Aorta (tissue), 5 donors: Measurements from ENCODE around the gene C14orf119. TPM values are rescaled to one million over a fixed set of nuclear protein-coding genes. Genes with fewer than 3 reads are reported as not detected.
A peak's percentile ranks its signal among the peaks of the same experiment; 100 is the strongest.

ENCODE experiments used
- ATAC-seq: fragments of 200-7000 bp; cut with Tn5 transposase; one replicate; pipeline ENCODE4 v1.9.1; 2022; ENCODE audit warnings: moderate library complexity; ENCODE audit not compliant: low FRiP score
- DNase-seq, 2 donors: peaks; one replicate each; pipeline ENCODE4 v3.0.0-alpha.2; 2020
- H3K27ac ChIP-seq, 2 donors: one replicate each; pipeline ENCODE4 v1.5.1; 2013; ENCODE audit warnings: low read length in 2 of 2, mild to moderate bottlenecking in 2 of 2, moderate library complexity in 2 of 2, control low read depth in 1 of 2, inconsistent platforms in 1 of 2, low read depth in 1 of 2
- H3K27me3 ChIP-seq, 2 donors: one replicate each; pipeline ENCODE4 v1.6.1; 2013; ENCODE audit warnings: control low read depth in 1 of 2, low read length in 1 of 2, mild to moderate bottlenecking in 1 of 2, moderate library complexity in 1 of 2; ENCODE audit not compliant: insufficient read depth in 2 of 2, control insufficient read depth in 1 of 2
- H3K36me3 ChIP-seq, 2 donors: one replicate each; pipeline ENCODE4 v1.6.1; 2013; ENCODE audit warnings: control low read depth in 1 of 2, low read length in 1 of 2, mild to moderate bottlenecking in 1 of 2; ENCODE audit not compliant: insufficient read depth in 2 of 2, control insufficient read depth in 1 of 2
- H3K4me1 ChIP-seq, 2 donors: one replicate each; pipeline ENCODE4 v1.6.1; 2013; ENCODE audit warnings: low read length in 2 of 2, control low read depth in 1 of 2, mild to moderate bottlenecking in 1 of 2, moderate library complexity in 1 of 2; ENCODE audit not compliant: insufficient read depth in 2 of 2, control insufficient read depth in 1 of 2
- H3K4me3 ChIP-seq, 2 donors: one replicate each; pipeline ENCODE4 v1.5.1; 2013; ENCODE audit warnings: low read length in 2 of 2, control low read depth in 1 of 2, mild to moderate bottlenecking in 1 of 2
- H3K9me3 ChIP-seq: one replicate; pipeline ENCODE4 v1.6.1; 2013; ENCODE audit warnings: mild to moderate bottlenecking, low read length; ENCODE audit not compliant: control insufficient read depth
- WGBS, 2 donors: extraction: QIAGEN DNeasy Blood & Tissue Kit; methylation state at CpG; one replicate each; pipeline ENCODE4 v1.1.7; 2013; 5-methylcytosine and 5-hydroxymethylcytosine counted together
- intact Hi-C, 2 donors: fragments of 100-400 bp; cut with DNase I; formaldehyde crosslinking; loops; one replicate each; pipeline versions ENCODE4 v1.14.2 to v1.15.0; 2022
- polyA plus RNA-seq, 2 donors: library from polyadenylated mRNA; stranded (reverse); fragments of 200-250 nt; gene quantifications; one replicate each; pipeline ENCODE4 v1.2.3, GENCODE V29; 2013
- total RNA-seq, 2 donors: library from RNA; stranded (reverse); fragmentation: NEBNext Ultra II Directional; extraction: Animal tissue kit (Norgen Biotek cat#: 25700); gene quantifications; one replicate each; pipeline ENCODE4 v1.2.1, GENCODE V29; 2021
- donor health status: healthy with polysubstance abuse.
- donor health status: Bipolar disorder and iron deficiency.
- donor health status: DM: no; HTN: no; CAD: no.
- donor health status: DM: no; HTN: no; CAD: no.
- donor health status: DM: yes; HTN: yes; CAD: no.

C14orf119 gene
- total and polyA plus RNA-seq, 4 donors: 27.8 to 41.4 (median 34.9) TPM

GRCh38 chr14:23143911-23144310, 48.6 kb downstream of the C14orf119 start:
- Histone ChIP-seq H3K9me3 (no peaks in the 10 kb centered on the region), H3K4me3 (no peak overlapping the region), H3K27me3 (no peaks in the 10 kb centered on the region), H3K4me1 (no peaks in the 10 kb centered on the region), H3K27ac (no peak overlapping the region), H3K36me3 (no peaks in the 10 kb centered on the region)
- 29 to 60% methylated on average over 1 of the region's 1 CpG for WGBS, 2 donors
- DNase-seq: no peak
- intact Hi-C loops: loop anchor here in 1 of 2 donors (5.0 kb wide), 1 partner anchor 38 kb away; the partner anchor contains the start of gene SLC7A8
- no peak for ATAC-seq

- DNase-seq (no peak), ATAC-seq (peak; percentile 40)
- no peaks in the 10 kb centered on the region for H3K27me3 ChIP-seq
These were observed 50.6 kb downstream of the C14orf119 start for GRCh38 chr14:23145794-23146350.

GRCh38 chr14:23146351-23146910, 51.1 kb downstream of the C14orf119 start:
- Histone ChIP-seq H3K27ac (no peak overlapping the region), H3K9me3 (no peaks in the 10 kb centered on the region), H3K36me3 (no peaks in the 10 kb centered on the region), H3K4me1 (no peaks in the 10 kb centered on the region), H3K4me3 (no peak overlapping the region), H3K27me3 (no peaks in the 10 kb centered on the region)
- DNase-seq (no peak), ATAC-seq (no peak)
- intact Hi-C loops: no loop called here
- 94 to 97% methylated on average over 2 of the region's 2 CpGs for WGBS, 2 donors

More at GRCh38 chr14:23145794-23146350, 50.6 kb downstream of the C14orf119 start:
- Histone ChIP-seq H3K27ac (peak overlapping the region in 1 of 2 donors; percentile 34), H3K36me3 (no peaks in the 10 kb centered on the region), H3K4me1 (no peaks in the 10 kb centered on the region), H3K4me3 (no peak overlapping the region), H3K9me3 (no peaks in the 10 kb centered on the region)
- intact Hi-C loops: no loop called here
- WGBS, 2 donors: 64 to 70% methylated on average over 4 of the region's 4 CpGs

GRCh38 chr14:23146980-23147379, 51.7 kb downstream of the C14orf119 start:
- ATAC-seq (no peak), DNase-seq (no peak)
- Histone ChIP-seq H3K4me1 (no peaks in the 10 kb centered on the region), H3K27ac (no peak overlapping the region), H3K27me3 (no peaks in the 10 kb centered on the region), H3K9me3 (no peaks in the 10 kb centered on the region), H3K4me3 (no peak overlapping the region), H3K36me3 (no peaks in the 10 kb centered on the region)
- intact Hi-C loops: no loop called here
- WGBS, 2 donors: 94 to 96% methylated on average over 4 of the region's 4 CpGs

- H3K36me3 ChIP-seq: no peaks in the 10 kb centered on the region
- no peak overlapping the region for H3K4me3 ChIP-seq
- DNase-seq (no peak), ATAC-seq (no peak)
- H3K27me3 ChIP-seq: no peaks in the 10 kb centered on the region
- peaks cover 0 to 3% of the 10 kb centered on the region in 2 donors for H3K4me1 ChIP-seq
- intact Hi-C loops: no loop called here
- H3K27ac ChIP-seq: no peak overlapping the region
- no peaks in the 10 kb centered on the region for H3K9me3 ChIP-seq
- WGBS, 2 donors: 24 to 28% methylated on average over 1 of the region's 1 CpG
These were observed 52.4 kb downstream of the C14orf119 start for GRCh38 chr14:23147676-23148075.

- DNase-seq (no peak), ATAC-seq (no peak)
- Histone ChIP-seq H3K4me1 (peaks cover 0 to 6% of the 10 kb centered on the region in 2 donors), H3K27me3 (no peaks in the 10 kb centered on the region), H3K9me3 (no peaks in the 10 kb centered on the region), H3K27ac (no peak overlapping the region), H3K4me3 (no peak overlapping the region), H3K36me3 (no peaks in the 10 kb centered on the region)
- intact Hi-C loops: no loop called here
- 97 to 98% methylated on average over 5 of the region's 5 CpGs for WGBS, 2 donors
These were observed 53.4 kb downstream of the C14orf119 start for GRCh38 chr14:23148591-23149249.

- Histone ChIP-seq H3K27ac (no peak overlapping the region), H3K4me1 (peaks cover 0 to 6% of the 10 kb centered on the region in 2 donors)
- intact Hi-C loops: no loop called here
These were observed 54.4 kb downstream of the C14orf119 start for GRCh38 chr14:23149745-23150144.

More at GRCh38 chr14:23149745-23150144, 54.4 kb downstream of the C14orf119 start:
- Histone ChIP-seq H3K9me3 (no peaks in the 10 kb centered on the region), H3K27me3 (no peaks in the 10 kb centered on the region), H3K4me3 (no peak overlapping the region), H3K36me3 (no peaks in the 10 kb centered on the region)
- ATAC-seq (no peak), DNase-seq (no peak)
